ENCODE data around the gene VPS13D.

DNA sequence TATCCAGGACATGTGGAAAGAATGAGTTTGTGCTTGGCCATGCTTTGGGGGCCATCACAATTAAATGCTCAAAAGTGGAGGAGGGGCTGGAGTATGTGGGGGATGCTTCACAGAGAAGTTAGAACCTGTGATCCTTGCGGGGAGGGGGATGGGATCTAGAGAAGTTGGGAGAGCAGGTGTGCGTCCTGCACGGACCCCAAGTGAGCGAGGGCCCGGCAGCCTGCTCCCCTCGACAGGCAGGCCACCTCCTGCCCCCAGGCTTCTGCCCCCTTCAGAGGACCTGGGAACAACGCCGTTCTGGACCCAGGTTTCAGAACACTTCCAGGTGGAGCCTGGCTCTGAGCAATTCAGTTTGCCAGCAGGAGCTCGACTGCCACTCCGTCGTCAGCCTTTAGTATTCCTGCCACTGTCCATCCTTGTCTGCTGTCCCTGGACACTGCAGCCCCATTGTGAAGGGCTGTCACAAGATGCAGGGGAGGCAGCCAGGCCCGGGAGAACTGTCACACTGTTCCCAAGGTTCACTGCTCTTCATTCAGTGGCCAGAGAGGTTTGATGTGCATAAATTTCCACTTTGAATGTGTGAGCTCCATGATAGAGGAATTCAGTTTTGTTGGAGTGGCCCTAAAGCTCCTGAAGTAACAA is 275.9 kb downstream of the VPS13D start:
- TF ChIP-seq NFIC (IDR thresholded peaks at IDR 0.05) (no peak), MAX (IDR thresholded peaks at IDR 0.05) (no peak), RAD21 (IDR thresholded peaks at IDR 0.05; ENCODE audit: low read depth) (no peak), EGR1 (IDR thresholded peaks at IDR 0.05) (no peak), CEBPB (IDR thresholded peaks at IDR 0.05) (no peak), USF1 (IDR thresholded peaks at IDR 0.05) (no peak), FOXM1 (IDR thresholded peaks at IDR 0.05; ENCODE audit: borderline replicate concordance, low read depth) (no peak)
